ENCODE data around the gene CCBE1.

The CCBE1 gene

DNA sequence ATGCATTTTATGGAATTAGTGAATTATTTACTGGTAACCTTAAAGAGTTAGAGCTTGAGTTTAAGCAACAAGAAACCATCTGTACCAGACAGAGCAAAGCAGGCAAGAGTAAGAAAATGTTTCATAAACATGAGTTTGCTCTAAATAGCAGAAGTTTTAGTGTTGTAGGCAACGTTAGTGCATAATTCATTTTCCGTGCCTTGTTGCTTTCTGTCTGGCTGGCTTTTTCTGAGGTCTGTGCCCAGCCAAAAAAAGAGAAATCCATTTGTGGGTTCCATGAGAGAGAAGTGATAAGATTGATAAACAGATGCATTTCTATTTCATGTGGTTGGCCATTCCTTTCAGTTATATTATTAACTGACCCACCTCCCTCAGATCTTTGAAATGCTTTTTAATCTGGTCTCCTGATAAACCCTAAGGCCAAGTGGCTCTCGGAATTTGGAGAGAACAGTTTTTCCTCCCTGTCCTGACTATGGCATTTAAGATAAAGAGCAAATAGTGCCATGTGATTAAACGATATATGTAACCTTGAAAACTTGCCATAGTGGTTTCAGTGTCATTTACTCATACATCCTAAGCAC, 198.6 kb downstream of the CCBE1 start:
- DNase-seq (ENCODE audit: low read depth in 3 of 3) = no peak

DNA sequence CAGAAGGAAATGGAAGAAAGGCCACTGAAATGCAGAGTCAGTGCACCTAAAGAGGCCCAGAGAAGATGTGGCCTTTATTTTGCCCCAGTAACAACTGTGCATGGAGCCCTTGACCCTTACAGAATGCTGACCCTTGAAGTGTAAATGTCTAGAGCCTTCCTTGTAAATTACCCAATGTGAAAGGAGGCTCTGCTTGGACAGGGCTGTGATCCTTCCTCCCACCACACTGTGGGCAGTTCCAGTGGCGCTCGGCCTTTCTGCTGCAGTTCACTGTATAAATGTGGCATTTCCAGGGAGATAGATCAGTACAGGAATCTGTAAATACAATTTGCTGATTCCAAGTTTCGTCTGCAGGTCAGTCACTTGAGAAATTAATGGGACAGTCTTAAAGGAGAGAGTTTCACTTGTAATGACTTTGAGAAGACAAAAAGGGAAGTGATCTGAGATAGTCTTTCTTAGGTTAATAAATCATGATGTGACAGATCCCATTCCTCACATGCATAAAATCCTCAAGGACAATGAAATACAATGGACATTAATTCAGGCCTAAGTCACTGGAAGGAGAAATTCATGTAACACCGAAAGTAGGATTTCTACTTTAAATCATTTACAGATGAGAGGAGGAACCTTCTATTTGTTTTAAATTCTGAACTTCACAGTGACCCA, 204.3 kb downstream of the CCBE1 start:
- DNase-seq (ENCODE audit: low read depth in 3 of 3) = no peak

DNA sequence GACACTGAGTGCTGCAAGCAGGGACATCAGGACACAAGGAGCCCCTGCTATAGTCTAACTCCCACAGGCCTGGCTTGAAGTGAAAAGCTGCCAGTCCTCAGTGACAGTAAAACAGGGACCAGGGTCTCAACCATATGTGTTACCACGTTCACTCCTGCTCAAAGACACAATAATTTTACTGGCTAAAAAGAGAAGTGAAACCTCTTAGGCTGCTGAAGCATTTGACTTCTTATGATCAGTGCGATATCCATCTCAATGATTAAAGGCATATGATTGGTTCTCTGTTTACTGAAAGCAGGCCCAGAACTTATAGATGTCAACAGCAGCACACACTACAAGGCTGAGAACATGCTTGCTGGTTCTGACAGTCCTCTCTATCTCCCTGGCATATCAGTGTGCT, 208.3 kb downstream of the CCBE1 start:
- DNase-seq (ENCODE audit: low read depth in 3 of 3) = no peak

DNA sequence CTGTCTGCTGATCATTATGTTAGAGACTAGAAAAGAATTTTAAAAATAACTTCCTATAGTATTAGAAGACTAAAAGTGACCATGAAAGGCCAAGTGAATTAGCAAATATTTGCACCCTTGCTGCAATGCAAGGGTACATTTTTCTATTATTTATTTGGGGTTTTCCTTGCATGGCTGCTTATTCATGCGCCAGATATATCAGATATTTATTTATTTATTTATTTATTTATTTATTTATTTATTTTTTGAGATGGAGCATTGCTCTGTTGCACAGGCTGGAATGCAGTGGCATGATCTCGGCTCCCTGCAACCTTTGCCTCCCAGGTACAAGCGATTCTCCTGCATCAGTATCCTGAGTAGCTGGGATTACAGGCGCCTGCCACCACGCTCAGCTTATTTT, 211.8 kb downstream of the CCBE1 start:
- DNase-seq (ENCODE audit: low read depth in 3 of 3) = no peak

DNA sequence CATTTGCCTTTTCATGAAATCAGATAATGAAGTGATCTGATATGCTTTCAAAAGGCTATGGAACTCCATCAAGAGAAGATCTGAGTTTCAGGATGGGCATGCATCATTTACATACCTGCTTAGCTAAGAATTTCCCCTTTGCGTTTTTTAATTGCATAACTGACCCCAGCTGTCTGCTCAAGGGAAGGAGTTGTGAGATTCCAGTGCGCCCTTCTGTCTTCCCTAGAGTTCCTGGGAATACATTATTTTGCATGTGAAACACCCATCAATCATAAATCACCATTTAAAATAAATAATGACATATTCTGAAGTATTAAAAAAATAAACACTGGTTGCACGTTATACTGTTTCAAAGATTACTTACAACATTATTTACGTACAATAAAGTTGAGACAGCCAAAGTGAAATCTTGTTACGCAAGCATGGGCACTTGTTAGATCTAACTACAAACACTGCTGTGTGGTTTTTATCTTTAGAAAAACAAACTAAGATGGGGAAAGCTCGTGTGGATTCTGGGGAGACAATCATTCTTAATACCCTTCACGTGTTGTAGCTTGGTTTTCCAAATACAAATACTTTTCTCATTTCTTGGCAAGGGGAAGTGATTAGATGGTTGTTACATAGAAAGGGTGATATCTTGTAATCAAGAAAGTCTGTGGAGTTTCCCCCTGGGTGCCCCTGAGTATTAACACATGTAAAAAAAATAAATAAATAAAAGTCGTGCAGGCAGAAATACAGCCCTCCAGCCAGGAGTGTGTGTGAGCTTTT, 212.5 kb downstream of the CCBE1 start:
- no peak for DNase-seq (ENCODE audit: low read depth in 3 of 3)

DNA sequence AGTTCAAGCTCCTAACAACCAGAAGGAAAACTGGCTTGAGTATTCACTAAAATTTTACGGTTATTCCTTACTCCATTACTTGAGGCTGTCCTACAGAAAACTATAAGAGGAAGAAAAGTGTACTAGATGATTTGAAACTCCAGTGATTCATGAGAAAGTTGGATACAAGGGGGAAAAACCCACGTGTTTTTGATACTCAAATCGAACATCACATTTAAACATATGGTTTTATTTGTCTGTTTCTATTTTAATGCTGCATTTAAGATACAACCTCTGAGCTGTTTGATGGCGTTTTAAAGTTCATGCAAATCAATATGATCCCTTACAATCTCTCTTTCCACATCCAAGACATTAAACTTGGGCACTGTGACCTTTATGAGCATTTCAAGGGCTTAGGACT, 213.1 kb downstream of the CCBE1 start:
- DNase-seq (ENCODE audit: low read depth in 3 of 3) = no peak

DNA sequence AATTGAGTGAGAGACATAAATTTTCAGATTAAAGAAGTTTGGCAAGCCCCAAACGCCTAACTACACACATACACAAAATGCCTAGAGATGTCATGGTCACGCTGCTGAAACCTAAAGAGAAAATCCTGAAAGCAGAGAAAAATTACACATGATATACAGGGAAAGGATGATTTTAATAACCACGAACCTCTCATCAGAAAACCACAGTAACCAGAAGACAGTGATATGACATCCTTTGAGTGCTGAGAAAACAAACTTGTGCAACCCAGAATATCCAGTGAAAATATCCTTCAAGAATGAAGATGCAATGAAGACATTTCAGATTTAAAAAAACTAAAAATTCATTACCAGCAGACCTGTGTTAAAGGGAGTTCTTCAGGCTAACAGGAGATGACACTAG, 215.8 kb downstream of the CCBE1 start:
- no peak for DNase-seq (ENCODE audit: low read depth in 3 of 3)

DNA sequence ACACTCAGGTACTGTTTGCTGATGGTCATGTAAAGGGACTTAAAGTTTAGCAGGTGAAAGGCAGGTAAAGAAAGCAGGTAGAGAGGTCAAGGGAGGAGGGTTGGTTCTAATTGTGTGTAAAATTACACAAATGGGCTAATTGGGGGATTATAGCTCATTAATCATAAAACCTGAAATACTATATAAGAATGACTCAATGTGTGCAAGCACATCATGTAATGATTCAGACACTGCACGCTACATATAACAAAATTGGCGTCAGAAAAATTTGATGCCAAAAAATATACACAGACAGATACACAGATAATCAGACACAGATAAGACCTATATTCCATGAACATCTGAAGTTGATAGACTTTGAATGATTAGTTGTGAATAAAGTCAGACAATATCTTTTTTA, 217.4 kb downstream of the CCBE1 start:
- no peak for DNase-seq (ENCODE audit: low read depth in 3 of 3)

DNA sequence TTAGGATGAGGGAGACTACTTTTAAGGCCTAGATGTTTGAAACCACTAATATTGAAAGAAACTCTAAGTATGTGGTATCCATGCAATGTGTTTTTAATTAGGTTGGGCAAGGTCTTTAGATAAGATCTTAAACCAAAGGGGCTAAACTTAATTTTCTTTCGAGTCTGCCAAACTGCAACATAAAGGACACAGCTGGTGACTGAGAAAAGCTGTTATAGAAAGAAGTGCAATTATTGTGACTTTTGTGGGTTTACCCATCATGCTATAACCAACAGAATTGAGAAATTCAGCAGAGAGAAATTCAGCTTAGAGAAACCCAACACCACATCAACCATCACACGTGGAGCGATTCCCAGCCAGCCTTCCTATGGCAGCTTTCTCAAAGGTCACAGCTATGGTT, 218.6 kb downstream of the CCBE1 start:
- DNase-seq (ENCODE audit: low read depth in 3 of 3) = no peak

DNA sequence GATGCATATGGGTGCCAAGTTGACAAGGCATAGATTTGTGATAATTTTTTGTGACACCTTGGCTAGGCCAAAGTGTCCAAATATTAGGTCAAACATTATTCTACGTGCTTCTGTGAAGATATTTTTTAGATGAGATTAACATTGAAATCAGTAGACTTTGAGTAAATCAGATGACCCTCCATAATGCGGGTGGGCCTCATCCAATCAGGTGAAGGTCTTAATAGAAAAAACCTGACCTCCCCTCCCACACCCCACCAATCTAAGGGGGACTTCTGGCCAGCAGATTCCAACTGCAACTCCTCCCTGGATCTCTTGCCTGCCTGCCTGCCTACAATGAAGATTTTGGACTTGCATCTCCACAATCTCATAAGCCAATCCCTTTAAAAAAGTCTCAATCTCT, 219.4 kb downstream of the CCBE1 start:
- no peak for DNase-seq (ENCODE audit: low read depth in 3 of 3)

DNA sequence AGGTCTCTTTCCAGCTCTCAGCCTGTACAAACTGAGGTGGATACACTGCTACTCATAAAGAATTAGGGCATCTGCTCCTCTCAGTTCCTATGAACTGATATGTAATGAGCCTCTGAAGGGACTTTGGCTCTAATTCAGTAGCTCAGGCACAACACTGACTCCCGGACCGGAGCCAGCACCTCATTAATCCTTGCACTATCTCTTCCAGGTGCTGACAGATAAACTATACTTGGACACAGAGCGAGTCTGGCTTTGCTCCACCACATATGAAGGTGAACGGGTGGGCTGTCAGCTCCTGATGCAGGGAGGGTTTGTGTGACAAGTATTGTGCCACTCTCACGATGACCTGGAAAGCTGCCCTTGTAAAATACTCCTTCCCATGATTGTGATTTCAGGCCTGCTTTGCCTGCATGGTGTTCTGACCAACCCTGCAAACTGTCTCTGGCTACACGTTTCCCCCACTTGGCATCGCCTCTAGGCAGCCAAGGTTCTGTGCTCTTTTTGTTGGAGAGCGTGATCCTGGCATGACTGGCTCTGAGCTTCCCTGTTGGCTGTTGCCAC, 226.6 kb downstream of the CCBE1 start:
- no peak for DNase-seq (ENCODE audit: low read depth in 3 of 3)

DNA sequence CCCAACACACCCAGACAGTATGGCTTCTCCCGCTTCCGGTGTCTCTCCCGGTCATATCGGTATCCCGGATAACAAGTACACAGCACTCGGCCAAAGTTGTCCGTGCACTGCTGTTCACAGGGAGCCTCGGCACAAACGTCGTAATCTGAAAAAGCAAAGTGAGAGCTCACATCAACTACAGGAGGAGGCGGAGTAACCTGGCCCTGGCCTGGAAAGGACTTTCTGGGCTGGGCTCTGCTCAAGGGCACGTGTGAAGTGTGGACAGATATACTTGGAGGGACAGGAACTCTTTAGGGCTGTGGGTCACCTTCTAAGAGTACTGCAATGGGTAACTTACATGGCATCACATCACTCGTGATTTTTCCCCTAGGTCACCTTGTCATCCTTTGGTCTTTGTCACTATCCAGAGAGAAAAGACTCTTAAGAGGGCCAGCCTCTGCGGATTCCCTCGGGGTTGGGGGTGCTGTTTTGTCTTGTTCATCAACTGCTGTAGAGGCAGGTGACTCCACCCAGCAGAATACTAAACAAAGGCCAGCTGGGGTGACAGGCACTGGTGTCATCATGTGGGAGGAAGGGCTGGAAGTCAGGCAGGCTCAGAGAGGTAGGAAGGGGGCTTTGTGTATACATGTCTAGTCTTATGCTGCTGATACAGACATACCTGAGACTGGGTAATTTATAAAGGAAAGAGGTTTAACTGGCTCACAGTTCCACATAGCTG, 227.6 kb downstream of the CCBE1 start:
- no peak for DNase-seq (ENCODE audit: low read depth in 3 of 3)

DNA sequence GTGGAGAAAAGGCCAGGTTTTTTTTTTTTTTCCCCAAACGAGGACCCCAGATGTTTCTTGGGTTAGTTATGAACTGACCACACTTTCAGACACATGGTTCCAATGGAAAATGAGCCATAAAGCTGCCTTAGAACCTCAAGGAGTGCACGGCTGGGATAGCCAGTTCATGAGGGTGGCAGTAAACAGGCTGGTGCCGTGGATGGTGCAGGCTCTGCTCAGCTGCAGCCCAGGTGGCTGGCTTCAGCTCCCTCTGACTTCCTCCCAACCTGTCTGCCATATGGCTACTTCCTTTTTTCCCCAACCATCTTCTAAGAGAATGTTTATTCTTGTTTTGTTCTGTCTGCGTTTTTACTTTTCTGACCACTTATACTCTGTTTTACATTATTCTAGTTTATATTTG, 228.4 kb downstream of the CCBE1 start:
- no peak for DNase-seq (ENCODE audit: low read depth in 3 of 3)

DNA sequence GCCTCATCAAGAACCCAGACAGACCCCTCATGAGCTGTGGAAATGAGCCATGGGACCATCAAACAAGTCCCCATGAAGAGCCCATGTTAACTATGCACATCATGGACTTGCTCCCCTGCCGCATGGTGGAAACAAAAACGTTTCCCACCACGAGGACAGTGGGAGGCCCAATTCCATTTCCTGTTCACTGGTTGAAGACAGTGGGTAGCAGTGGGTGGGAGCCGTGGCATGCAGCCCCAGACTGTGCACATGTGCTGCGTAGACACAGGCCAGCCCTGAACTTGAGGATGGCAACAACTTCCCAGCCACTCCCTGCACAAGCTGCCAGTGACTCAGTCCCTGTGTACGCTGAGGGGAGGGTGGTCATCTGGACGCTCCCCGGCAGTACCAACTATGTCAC, 229.7 kb downstream of the CCBE1 start:
- DNase-seq (ENCODE audit: low read depth in 3 of 3) = no peak

DNA sequence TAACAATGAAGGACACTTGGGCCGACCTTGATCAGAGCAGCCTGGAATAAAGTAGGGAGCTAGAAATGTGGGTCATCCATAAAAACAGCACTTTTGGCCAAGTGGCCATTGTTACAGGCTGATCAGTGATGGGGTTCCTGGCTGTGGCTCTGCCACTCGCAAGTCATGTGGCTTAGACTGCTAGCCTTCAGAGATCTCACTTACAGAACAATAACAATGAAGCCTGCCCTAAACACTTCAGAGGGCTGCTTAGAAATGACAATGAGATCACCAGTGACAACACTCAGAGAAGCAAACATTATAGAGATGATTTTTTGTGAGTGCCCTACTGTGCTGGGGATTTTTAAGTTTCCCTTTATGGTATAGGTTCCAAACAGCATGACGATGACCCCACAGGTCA, 230.2 kb downstream of the CCBE1 start:
- DNase-seq (ENCODE audit: low read depth in 3 of 3) = no peak

DNA sequence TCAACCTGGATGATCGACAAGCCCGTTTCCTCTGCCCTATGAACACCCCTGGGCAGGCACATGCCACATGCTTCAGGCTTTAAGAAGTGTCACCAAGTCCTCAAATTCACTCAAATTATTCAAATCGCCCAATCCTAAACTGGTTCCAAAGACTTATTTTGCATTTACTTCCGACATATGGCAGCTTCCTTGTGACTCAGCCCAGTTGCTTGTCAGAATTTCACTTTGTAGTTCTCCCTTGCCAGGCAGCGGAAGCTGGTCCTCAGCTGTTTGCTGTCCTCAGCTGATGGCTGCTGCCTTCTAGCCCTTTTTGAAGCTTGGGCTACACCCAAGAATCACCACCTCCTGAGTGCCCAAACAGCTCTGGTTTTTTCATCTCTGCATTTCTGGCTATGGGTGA, 232.7 kb downstream of the CCBE1 start:
- DNase-seq (ENCODE audit: low read depth in 3 of 3) = no peak

DNA sequence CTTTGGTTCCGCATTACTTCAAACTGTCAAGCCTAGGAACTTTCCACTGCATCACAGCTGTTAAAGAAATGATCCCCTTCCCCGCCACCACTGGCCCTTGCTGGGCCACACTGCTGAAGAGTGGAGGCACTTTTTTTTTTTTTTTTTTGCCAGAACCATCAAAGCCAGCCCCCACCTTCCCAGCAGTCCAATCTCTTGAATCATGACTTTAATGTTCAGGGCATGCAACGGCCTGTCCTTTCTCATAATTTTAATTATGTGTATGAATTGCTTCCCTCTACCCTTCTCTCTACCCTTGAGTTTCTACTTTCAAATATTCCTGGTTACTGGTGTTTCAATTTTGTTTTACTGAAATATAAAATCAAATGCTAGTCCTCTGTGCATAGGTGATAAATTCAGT, 236.1 kb downstream of the CCBE1 start:
- no peak for DNase-seq (ENCODE audit: low read depth in 3 of 3)

DNA sequence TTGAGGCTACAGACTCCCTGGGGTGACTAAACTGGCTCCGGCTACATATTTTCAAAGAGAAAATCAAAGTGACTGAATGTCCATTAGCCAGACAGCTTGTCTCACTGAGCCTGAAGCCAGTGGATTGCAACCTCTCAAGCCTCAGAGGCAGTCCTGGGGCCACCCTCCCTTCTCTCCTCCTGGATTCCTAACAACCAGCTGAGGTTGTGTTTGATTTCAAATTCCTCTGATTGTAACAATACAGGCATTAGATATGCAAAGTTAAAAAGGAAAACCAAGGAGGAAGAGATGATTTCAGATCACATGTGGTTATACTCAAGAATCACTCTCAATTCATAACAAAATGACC, 237.2 kb downstream of the CCBE1 start:
- DNase-seq (ENCODE audit: low read depth in 3 of 3) = no peak

DNA sequence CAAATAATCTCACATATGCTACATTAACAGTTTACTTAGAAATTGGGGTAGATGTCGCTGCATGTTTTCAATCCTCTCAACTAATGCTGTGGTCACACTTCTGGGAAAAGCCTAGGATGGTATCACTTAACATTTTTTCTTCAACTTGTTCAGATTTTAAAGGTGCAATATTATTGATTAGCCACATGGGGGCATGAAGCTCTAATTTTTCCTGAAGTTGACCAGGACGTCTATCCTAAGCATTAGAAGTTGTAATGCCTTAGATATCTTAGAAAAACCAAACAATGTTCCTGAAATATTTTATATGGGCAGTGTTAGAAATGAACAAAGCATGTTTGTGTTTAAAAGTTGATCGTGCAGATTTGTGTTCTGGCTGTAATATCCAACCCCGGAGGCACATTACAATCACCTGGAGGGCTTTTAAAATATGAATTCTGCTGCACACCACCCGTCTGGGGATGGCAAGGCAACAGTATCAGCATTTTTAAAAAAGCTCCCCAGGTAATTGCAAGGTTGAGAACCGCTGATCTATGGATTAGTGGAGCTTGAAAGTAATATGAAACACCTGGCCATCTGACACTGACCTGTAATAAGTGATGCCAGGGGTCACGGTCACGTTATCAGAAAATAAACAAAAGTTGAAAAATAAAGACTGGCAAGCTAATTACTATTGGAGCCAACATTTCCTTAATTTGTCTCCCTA, 237.7 kb downstream of the CCBE1 start:
- no peak for DNase-seq (ENCODE audit: low read depth in 3 of 3)

DNA sequence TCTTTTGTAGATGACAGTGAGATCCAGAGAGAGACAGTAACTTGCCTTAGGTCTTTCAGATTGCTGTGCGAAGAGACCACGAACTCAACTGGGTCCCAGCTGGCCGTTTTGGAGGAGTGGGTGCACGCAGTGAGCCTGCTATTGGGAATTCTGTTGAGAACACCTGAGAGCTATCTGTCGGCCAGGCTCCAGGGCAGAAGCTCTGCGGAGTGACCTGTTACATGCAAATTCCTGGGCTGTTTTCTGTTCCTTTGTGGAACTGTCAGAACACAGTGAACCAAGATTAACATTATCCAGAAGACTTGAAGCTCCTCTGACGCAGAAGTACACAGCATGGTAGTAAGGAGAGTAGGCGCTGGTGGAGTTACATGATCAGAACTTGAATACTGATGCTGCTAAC, 238.6 kb downstream of the CCBE1 start:
- no peak for DNase-seq (ENCODE audit: low read depth in 3 of 3)

DNA sequence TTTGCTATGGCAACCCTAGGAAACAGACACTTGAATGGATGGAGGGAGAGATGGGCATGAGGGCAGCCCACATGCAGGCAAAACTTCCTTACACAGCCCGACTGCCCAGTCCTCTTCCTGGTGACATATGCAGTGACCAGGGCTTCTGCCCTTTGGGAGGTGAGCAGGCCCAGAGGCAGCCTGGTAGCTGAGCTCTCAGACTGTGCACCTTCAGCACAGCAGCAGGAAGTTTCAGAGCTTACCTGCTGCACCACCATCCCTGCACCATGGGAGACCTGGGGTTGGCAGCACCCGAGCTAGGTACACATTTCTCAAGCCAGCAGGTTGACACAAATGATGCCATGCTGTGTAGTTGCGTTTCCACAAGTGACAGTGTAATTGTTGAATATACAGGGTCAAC, 240.6 kb downstream of the CCBE1 start:
- no peak for DNase-seq (ENCODE audit: low read depth in 3 of 3)

DNA sequence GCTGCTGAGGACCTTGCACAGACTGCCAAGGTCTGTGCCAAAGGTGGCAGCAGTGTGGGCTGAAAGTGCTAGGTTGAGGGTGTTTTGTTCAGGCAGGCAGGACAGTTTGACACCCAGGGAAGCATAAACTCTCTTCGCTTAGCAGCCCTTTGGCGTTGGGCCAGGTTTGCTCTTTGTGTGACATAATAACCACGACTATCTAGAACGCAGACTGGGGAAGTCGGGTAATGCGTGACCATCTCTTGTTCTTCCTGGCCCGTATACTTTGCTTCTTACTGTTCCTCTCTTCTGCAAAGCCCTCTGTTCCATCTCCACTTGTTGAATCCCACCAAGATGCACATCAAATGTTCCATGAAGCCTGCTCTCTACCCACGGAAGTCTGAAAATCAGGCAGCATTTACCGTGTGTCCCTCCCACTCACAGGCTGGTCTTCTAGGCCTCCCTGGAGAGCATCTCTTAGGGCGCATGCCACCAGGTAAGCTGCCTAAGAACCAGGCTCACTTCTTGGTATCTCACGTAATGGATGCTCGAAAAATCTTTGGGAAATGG, 241.4 kb downstream of the CCBE1 start:
- no peak for DNase-seq (ENCODE audit: low read depth in 3 of 3)

Measured in stimulated activated CD4-positive, alpha-beta T cell treated with anti-CD3 and anti-CD28 coated beads, TNF-alpha, amount 100 ng/mL, for 4 hours (primary cell).